ENCODE measurements around the gene MPL.

- no peak for TF ChIP-seq EZH2 (IDR thresholded peaks at IDR 0.05; ENCODE audit: insufficient read depth, poor library complexity, severe bottlenecking)
- no peak for TF ChIP-seq EZH2phosphoT487 (IDR thresholded peaks at IDR 0.05; ENCODE audit: insufficient read depth, low read depth)
Observed at GRCh38 chr1:43345120-43345519, 7.5 kb downstream of the MPL start.

Measured in GM23248 (cell line).